GM21529 (cell line): ENCODE measurements around the gene OIT3.

Source experiments
- ATAC-seq: cut with Tn5 transposase; IDR thresholded peaks from one replicate; pipeline ENCODE4 v1.9.1; 2021; ENCODE audit not compliant: unreplicated experiment

The OIT3 gene

DNA sequence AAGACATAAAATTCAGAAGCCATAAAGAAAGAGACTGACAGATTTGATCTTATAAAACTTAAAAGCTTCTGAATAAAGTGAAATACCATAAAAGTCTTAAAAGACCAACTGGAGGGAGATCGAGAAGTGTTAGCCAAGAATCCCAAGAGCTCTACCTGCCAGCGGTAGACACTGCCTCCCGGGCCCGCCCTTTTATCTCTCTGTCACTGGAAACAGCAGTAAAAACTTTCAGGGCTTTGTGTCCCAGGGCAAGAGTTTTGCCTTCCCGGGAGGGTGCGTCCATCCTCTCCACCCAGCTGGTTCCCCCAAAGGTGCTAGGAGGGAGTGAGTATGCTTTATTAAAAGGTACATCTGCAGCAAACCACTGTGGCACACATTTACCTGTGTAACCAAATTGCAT lies 55.2 kb downstream of the OIT3 start:
- no peak for ATAC-seq

DNA sequence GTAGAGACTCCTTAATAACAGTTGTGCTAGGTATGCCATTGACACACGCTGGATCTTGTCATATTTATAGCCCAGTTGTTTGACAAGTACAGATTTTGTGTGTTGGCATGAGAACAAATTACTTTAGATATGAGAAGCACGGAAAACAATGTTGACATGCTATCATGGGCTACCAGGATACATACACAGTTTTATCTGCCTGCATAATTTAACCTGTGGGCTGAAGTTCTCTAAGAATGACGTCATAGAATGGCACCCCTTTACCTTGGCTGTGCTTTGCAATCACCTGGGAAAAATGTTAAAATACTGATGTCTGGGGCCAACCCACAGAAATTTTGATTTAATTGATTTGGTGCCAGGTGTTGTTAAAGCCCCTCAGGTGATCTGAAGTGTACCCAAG lies 58.2 kb downstream of the OIT3 start:
- no peak for ATAC-seq

DNA sequence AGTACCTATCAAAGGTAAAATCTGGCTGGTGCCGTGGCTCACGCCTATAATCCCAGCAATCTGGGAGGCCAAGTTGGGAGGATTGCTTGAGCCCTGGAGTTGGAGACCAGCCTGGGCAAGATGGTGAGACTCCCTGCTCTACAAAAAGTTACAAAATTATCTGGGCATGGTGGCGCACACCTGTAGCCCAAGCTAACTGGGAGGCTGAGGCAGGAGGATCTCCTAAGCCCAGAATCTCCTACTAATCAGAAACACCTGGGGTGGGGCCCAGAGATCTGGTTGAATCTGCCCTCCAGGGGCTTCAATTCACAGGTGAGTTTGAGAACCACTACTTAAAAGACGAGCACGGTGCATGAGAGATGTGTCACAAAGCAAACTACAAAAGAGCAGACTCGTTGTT lies 58.6 kb downstream of the OIT3 start:
- no peak for ATAC-seq

DNA sequence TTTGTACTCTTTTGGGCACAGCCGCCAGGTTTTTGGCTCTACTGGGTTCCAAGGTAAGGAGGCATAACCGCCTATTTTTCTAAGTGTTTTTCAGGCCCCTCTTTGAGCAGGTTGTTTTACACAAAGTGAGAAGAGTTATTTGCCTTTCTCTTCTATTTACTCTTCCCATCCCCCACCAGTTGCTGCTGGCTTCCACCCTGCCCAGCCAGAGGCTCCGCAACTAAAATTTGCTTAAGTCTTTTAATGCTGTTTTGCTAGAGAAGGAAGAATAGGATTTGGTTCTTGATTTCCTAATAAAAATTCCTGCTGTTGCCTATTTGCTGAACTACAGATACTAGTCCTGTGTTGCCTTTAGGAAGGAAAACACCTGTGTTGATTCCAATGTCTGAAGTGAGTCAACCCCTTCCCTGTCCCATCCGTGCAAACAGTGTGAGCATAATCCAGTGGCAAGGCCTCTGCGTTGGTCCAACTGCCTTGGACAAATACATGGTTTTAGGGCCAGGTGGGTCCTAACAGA lies 59.2 kb downstream of the OIT3 start:
- no peak for ATAC-seq

DNA sequence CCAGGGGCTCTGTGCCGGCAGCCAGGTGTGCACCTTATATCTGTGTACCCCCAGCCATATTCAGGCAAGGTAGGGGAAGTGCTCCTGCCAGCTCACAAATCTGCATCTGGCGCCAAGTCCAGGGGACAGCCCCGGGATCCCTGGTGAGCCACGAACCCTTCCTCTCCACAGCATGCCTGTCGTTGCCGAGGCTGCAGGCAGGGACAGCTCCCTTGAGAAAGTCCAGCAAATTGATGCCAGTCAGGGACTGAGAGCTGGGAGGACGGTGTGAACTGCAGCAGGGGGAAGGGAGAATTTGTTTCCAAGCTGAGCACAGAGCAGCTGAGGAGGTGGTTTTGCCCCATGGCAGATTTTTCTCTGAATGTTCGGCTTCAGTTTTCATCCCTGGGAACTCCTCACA lies 60.1 kb downstream of the OIT3 start:
- ATAC-seq: no peak

DNA sequence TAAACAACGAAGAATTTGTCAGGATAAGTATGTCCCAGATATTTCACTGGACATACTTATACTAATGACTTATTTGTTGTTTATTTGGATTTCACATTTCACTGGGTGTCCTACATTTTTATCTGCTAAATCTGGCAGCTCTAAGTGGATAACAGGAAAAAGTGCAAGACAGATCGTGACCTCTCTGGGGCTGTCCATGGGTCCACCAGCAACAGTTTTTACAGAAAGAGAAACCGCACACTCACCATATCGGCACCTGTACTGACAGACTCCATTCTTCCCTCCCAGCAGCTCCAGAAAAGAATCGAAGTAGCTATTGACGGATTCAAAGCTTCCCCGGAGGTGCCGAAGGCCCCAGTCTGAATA lies 60.7 kb downstream of the OIT3 start:
- no peak for ATAC-seq

DNA sequence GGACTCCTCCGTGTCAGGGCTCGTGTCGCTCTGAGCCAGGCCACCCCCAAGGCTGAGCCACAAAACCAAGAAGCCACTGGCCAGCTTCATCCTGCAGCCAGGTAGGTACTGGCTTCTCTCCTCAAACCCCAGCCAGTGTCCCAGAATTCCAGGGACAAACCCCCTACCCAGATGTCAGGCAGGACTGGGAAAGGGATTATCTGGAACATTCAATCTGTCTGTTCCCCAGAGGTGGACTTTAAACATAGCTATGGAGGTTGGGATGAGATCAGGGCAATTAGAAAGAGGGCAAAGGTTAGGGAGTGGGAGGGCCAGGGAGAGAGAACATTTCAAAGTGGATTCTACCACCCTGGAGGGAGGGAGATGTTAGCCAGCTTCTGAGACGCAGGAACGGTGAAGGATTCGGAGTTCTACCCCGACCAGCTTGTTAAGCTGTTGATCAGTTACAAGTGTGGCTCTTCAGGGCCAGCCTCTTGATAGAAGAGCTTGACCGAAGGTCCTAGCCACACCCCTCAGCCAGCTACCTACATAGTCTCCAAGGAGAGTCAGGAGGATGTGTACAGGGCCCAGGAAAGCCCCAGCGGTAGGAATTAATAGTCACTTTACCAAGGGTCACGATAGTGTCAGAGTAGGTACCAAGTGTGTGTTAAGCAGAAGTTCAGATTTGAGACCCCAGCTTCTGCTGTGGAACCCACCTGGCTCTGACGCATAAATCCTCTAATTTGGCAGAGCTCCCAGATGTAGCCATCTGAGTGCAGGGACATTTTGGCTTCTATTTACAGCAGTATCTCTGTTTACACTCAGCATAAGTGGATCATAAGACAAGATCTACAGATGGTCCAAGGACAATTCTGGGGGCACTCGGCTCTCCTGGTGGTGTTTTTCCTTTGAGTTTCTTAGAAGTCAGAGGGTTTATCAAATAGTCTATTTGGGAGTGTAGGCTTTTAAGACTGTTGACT lies 61.3 kb downstream of the OIT3 start, which contains the start of gene PLA2G12B:
TSS of gene PLA2G12B (minus strand) at position 211 of the 959 bp plus-strand sequence. CDS start at position 90, 121 bp downstream.
- ATAC-seq: no peak

DNA sequence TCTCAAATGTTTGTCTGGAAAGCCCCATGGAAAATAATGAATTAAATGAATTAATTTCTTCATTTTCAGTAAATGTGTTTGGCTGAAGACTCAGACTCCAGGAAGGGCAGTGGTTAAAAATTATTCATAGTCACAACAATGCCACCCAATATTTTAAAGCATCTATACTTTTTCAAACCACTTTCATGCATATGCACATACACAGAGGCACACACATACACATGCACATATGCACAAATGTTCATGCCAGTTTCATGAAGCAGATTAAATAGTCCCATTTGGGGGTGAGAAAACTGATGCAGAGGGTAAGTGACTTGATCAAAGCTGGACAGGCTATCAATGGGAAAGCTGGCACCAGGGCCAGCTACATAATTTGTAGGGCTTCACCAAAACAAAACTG lies 62.5 kb downstream of the OIT3 start:
- no peak for ATAC-seq

DNA sequence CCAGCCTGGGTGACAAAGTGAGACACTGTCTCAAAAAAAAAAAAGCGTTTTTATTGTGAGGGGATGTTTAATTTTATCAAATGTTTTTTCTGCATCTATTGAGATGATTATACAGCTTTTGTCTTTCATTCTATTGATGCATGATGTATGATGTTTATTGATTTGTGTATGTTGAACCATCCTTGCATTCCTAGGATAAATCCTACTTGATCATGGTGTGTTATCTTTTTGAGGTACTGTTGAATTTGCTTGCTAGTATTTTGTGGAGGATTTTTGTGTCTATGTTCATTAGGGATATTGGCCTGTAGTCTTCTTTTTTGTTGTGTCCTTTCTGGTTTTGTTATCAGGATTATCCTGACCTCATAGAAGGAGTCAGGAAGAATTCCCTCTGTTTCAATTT lies 83.3 kb downstream of the OIT3 start:
- no peak for ATAC-seq

DNA sequence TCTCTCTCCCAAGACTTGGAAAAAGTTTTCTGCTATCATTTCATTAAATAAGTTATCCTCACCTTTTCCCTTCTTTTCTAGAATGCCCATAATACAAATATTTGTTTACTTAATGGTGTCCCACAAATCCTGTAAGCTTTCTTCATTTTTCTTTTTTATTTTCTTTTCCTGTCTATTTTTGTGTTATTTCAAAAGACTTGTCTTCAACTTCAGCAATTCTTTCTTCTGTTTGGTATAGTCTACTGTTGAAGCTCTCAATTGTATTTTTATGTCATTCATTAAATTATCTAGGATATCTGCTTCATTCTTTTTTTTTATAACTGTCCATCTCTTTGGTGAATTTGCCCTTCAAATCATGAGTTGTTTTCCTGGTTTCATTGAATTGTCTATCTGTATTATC lies 86.2 kb downstream of the OIT3 start:
- ATAC-seq: no peak

DNA sequence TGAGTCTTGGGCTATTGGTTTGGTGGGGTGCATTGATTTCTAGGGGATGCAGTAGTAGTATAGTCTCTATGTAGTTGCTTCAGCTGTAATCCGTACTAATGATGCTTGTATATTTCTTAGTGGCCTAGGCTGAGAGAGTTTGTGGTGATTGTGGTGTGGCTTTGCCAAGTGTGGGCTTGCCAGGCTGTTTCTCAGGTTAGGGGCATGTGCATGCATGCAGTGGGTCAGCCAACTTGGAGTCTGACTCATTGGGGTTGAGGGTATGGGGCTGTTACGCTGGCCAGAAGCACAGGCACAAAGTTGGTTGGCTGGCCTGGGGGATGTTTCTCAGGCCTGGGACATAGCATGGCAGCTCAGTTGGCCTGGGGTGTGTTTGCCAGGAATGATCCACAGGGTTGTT lies 86.8 kb downstream of the OIT3 start:
- ATAC-seq: no peak

DNA sequence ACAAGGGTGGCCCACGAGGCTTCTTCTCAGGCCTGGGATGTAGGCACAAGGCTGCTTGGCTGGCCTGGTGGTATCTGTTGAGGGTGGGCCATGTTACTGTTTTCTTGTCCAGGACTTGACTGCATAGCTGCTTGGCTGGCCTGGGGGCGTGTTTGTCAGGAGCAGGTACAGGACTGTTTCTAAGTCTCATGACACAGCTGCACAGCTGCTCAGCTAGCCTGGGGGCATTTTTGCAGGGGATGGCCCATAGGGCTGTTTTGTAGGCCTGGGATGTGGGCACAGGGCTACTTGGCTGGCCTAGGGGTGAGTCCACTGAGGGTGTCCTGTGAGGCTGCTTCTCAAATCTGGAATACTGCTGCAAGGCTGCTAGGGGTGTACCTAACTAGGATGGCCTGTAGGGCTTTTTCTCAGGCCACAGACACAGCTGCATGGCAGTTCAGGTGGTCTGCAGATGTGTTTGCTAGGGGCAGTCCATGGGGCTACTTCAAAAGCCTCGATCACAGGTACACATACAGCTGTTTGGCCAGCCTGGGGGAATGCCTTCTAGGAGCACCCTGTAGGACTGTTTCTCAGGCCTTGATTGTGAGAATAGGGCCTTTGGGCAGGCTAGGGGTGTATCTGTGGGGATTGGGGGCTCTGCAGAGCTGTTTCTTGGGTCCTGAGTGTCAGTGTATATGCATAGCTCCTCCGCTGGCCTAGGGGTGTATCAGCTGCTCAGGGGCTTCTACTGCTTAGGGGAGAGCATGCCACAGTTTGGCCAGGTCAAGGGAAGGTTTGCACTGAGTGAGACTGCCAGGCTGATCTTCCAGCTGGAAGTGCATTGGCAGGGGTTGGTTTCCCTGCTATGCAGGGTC lies 87.7 kb downstream of the OIT3 start:
- no peak for ATAC-seq

DNA sequence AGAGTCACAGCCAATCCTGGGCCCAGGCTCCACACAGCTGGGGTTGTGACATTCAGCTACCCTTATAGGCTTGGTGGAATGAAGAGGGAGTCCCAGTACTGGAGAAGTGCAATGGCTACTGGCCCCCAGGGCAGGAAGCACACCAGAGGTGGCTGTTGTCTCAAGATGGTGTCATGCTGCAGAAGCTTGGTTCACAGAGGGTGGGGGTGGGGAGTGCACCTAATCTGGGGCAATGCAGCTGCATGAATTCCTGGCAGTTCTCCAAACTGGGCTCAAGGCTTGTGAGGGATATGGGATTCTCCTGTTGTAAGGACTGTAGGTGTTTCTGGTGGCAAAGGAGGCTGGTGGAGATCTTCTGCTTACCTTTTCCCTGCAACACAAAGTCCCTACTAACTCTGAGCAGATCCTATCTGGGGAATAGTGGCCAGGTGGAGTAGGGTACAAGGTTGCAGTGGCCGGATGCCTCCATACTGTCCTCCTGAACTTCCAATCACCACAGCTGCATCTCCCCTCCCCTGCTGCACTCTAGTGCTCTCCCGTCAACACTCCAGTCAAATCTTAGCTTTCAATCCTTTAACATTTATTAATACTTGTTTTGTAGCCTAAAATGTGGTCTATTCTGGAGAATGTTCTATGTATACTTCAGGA lies 88.5 kb downstream of the OIT3 start:
- ATAC-seq: no peak
